Liver (tissue), 3 donors: ENCODE data around the gene CALM3.

Experiments used
- ATF3 ChIP-seq: IDR thresholded peaks from 2 replicates; pipeline ENCODE4 v1.6.1; 2016; ENCODE audit warnings: antibody characterized with exemption
- CTCF ChIP-seq: fragments of 150-350 bp; IDR thresholded peaks from 2 replicates; pipeline ENCODE4 v1.5.1; 2017; ENCODE audit warnings: improper control_type of control experiment, low read depth, low read length; ENCODE audit not compliant: missing input control
- EGR1 ChIP-seq, 2 donors: IDR thresholded peaks; 2 replicates each; pipeline ENCODE4 v1.6.1; 2016 to 2018; ENCODE audit warnings: antibody characterized with exemption in 2 of 2, low read depth in 2 of 2
- FOXA1 ChIP-seq: IDR thresholded peaks from 2 replicates; pipeline ENCODE4 v1.6.1; 2016; ENCODE audit warnings: antibody characterized with exemption
- FOXA2 ChIP-seq: IDR thresholded peaks from 2 replicates; pipeline ENCODE4 v1.6.1; 2016; ENCODE audit warnings: antibody characterized with exemption
- HNF4A ChIP-seq, 2 donors: conservative IDR thresholded peaks; 2 replicates each; pipeline ENCODE4 v1.6.1; 2016; ENCODE audit warnings: antibody characterized with exemption in 2 of 2, mild to moderate bottlenecking in 2 of 2
- RAD21 ChIP-seq, 2 donors: IDR thresholded peaks; 2 replicates each; pipeline ENCODE4 v1.6.1; 2016; ENCODE audit warnings: antibody characterized with exemption in 2 of 2, mild to moderate bottlenecking in 2 of 2
- REST ChIP-seq: IDR thresholded peaks from 2 replicates; pipeline ENCODE4 v1.6.1; 2016; ENCODE audit warnings: antibody characterized with exemption, mild to moderate bottlenecking
- TAF1 ChIP-seq: conservative IDR thresholded peaks from 2 replicates; pipeline ENCODE4 v1.6.1; 2016; ENCODE audit warnings: antibody characterized with exemption, mild to moderate bottlenecking
- TF ChIP-seq, protein P1 (sequence below): IDR thresholded peaks from 2 replicates; pipeline ENCODE4 v1.6.1; 2016; ENCODE audit warnings: antibody characterized with exemption
- donor health status: healthy.
- donor health status: healthy.

GRCh38 chr19:46629546-46630025 lies 28.5 kb downstream of the CALM3 start:
- TF ChIP-seq HNF4A (conservative IDR thresholded peaks at IDR 0.05) (no peak), CTCF (no peak), FOXA1 (no peak), RAD21 (IDR thresholded peaks at IDR 0.05) (no peak), EGR1 (IDR thresholded peaks at IDR 0.05; ENCODE audit: low read depth in 2 of 2) (no peak), TAF1 (no peak), FOXA2 (no peak), ATF3 (no peak), REST (no peak)
- TF ChIP-seq, protein P1, sequence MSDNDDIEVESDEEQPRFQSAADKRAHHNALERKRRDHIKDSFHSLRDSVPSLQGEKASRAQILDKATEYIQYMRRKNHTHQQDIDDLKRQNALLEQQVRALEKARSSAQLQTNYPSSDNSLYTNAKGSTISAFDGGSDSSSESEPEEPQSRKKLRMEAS = no peak
